ENCODE data around the gene RNU5B-1. TPM values are rescaled to one million over a fixed set of nuclear protein-coding genes. Genes with fewer than 3 reads are reported as not detected.

Gene RNU5B-1
- total and polyA plus RNA-seq, 2 of the 8 experiments (the other 6 are each of a cell fraction or from before 2014, with no cell fraction given) = not detected

- no peak for TF ChIP-seq CTCF (IDR thresholded peaks at IDR 0.05; ENCODE audit: control extremely low read depth in 1 of 3, insufficient read depth in 1 of 3, low read depth in 1 of 3, low read length in 3 of 3)
- no peak for TF ChIP-seq PHF8 (conservative IDR thresholded peaks at IDR 0.05; ENCODE audit: low read depth, low read length)
- TF ChIP-seq BCL11A (IDR thresholded peaks at IDR 0.05; ENCODE audit: low read depth in 2 of 2, low read length in 2 of 2) = no peak
- TF ChIP-seq POLR2AphosphoS5 (IDR thresholded peaks at IDR 0.05; ENCODE audit: low read depth, low read length) = no peak
- no peak for TF ChIP-seq SIRT6 (IDR thresholded peaks at IDR 0.05; ENCODE audit: low read length)
These were observed 27.5 kb upstream of the RNU5B-1 start (continued) for GRCh38 chr15:65277015-65277414.
